H9 (cell line): ENCODE data around the gene NHERF2. TPM values are rescaled to one million over a fixed set of nuclear protein-coding genes. Genes with fewer than 3 reads are reported as not detected.

Source experiments
- DNase-seq: peaks from one replicate; pipeline ENCODE4 v3.0.0-alpha.2; 2017
- H2AFZ ChIP-seq: one replicate; pipeline ENCODE4 v1.6.1; 2013; ENCODE audit warnings: mild to moderate bottlenecking, low read length, control low read depth, moderate library complexity
- H2AK5ac ChIP-seq: 2 replicates; pipeline ENCODE4 v1.6.1; 2013; ENCODE audit warnings: low read length, control low read depth, mixed read lengths; ENCODE audit not compliant: insufficient read length
- H2BK120ac ChIP-seq: one replicate; pipeline ENCODE4 v1.6.1; 2013; ENCODE audit warnings: low read depth, mild to moderate bottlenecking, low read length, control low read depth, inconsistent platforms; ENCODE audit not compliant: poor library complexity, severe bottlenecking
- H2BK12ac ChIP-seq: 2 replicates; pipeline ENCODE4 v1.6.1; 2013; ENCODE audit warnings: low read length, control low read depth, mixed read lengths, low read depth; ENCODE audit not compliant: insufficient read length
- H2BK15ac ChIP-seq: 2 replicates; pipeline ENCODE4 v1.6.1; 2013; ENCODE audit warnings: low read depth, low read length, control low read depth
- H2BK20ac ChIP-seq: one replicate; pipeline ENCODE4 v1.6.1; 2013; ENCODE audit warnings: low read depth, mild to moderate bottlenecking, low read length, control low read depth, inconsistent platforms; ENCODE audit not compliant: poor library complexity, severe bottlenecking
- H2BK5ac ChIP-seq: 2 replicates; pipeline ENCODE4 v1.6.1; 2013; ENCODE audit warnings: low read length, control low read depth, mixed read lengths; ENCODE audit not compliant: insufficient read length
- H3K14ac ChIP-seq: 2 replicates; pipeline ENCODE4 v1.6.1; 2013; ENCODE audit warnings: low read length, control low read depth; ENCODE audit not compliant: insufficient read depth
- H3K18ac ChIP-seq: 2 replicates; pipeline ENCODE4 v1.6.1; 2013; ENCODE audit warnings: low read depth, mild to moderate bottlenecking, mixed read lengths, low read length, control low read depth; ENCODE audit not compliant: insufficient read length
- H3K23ac ChIP-seq: 2 replicates; pipeline ENCODE4 v1.6.1; 2013; ENCODE audit warnings: low read length, control low read depth, mixed read lengths, low read depth; ENCODE audit not compliant: insufficient read length
- H3K23me2 ChIP-seq: 2 replicates; pipeline ENCODE4 v1.6.1; 2013; ENCODE audit warnings: low read depth, mild to moderate bottlenecking, mixed read lengths, low read length, control low read depth; ENCODE audit not compliant: insufficient read length, poor library complexity, severe bottlenecking
- H3K27ac ChIP-seq: 2 replicates; pipeline ENCODE4 v1.5.1; 2013; ENCODE audit warnings: low read length, control low read depth, mixed read lengths, low read depth; ENCODE audit not compliant: insufficient read length
- H3K27me3 ChIP-seq: 2 replicates; pipeline ENCODE4 v1.6.1; 2013; ENCODE audit warnings: low read length, control low read depth, inconsistent platforms; ENCODE audit not compliant: insufficient read depth
- H3K4ac ChIP-seq: 2 replicates; pipeline ENCODE4 v1.6.1; 2013; ENCODE audit warnings: low read depth, mild to moderate bottlenecking, control low read depth, inconsistent platforms, low read length, moderate library complexity
- H3K4me1 ChIP-seq: 2 replicates; pipeline ENCODE4 v1.6.1; 2013; ENCODE audit warnings: low read length, control low read depth, inconsistent platforms; ENCODE audit not compliant: insufficient read depth
- H3K4me2 ChIP-seq: 2 replicates; pipeline ENCODE4 v1.6.1; 2013; ENCODE audit warnings: low read length, control low read depth, mixed read lengths; ENCODE audit not compliant: insufficient read length, insufficient read depth
- H3K56ac ChIP-seq: 2 replicates; pipeline ENCODE4 v1.6.1; 2013; ENCODE audit warnings: low read depth, mild to moderate bottlenecking, mixed read lengths, low read length, control low read depth; ENCODE audit not compliant: insufficient read length
- H3K79me1 ChIP-seq: 2 replicates; pipeline ENCODE4 v1.6.1; 2013; ENCODE audit warnings: low read depth, mild to moderate bottlenecking, moderate library complexity, low read length, control low read depth, inconsistent platforms; ENCODE audit not compliant: insufficient read depth, poor library complexity, severe bottlenecking
- H3K79me2 ChIP-seq: 2 replicates; pipeline ENCODE4 v1.6.1; 2013; ENCODE audit warnings: low read length, control low read depth, inconsistent platforms; ENCODE audit not compliant: insufficient read depth
- H3K9ac ChIP-seq: 2 replicates; pipeline ENCODE4 v1.6.1; 2013; ENCODE audit warnings: low read length, control low read depth, mixed read lengths; ENCODE audit not compliant: insufficient read length; ENCODE audit errors: extremely low read depth
- H3K9me3 ChIP-seq: one replicate; pipeline ENCODE4 v1.6.1; 2013; ENCODE audit warnings: low read depth, low read length, inconsistent platforms; ENCODE audit not compliant: control insufficient read depth
- H3T11ph ChIP-seq: one replicate; pipeline ENCODE4 v1.6.1; 2013; ENCODE audit warnings: mild to moderate bottlenecking, low read length, control low read depth, inconsistent platforms
- H4K20me1 ChIP-seq: one replicate; pipeline ENCODE4 v1.6.1; 2013; ENCODE audit not compliant: control insufficient read depth, insufficient read length, insufficient read depth
- H4K5ac ChIP-seq: 2 replicates; pipeline ENCODE4 v1.6.1; 2013; ENCODE audit warnings: low read depth, mild to moderate bottlenecking, mixed read lengths, low read length, control low read depth; ENCODE audit not compliant: insufficient read length
- H4K8ac ChIP-seq: replicated peaks from 2 replicates; pipeline ENCODE4 v1.6.1; 2013; ENCODE audit warnings: low read length, control low read depth, mixed read lengths, low read depth; ENCODE audit not compliant: insufficient read length
- H4K91ac ChIP-seq: 2 replicates; pipeline ENCODE4 v1.6.1; 2013; ENCODE audit warnings: low read depth, mild to moderate bottlenecking, moderate library complexity, mixed read lengths, low read length, control low read depth; ENCODE audit not compliant: insufficient read length
- H3K27ac Mint-ChIP-seq, 3 experiments: 2 replicates in 2 of 3; 3 replicates in 1 of 3; pipeline ENCODE4 v1.8.0; 2020 to 2021; ENCODE audit warnings: mixed read lengths in 3 of 3, mild to moderate bottlenecking in 1 of 3, moderate library complexity in 1 of 3
- H3K27me3 Mint-ChIP-seq: 2 replicates; pipeline ENCODE4 v1.8.0; 2021; ENCODE audit warnings: low read depth, mild to moderate bottlenecking, moderate library complexity, mixed read lengths
- H3K36me3 Mint-ChIP-seq, 3 experiments: 2 replicates in 2 of 3; 3 replicates in 1 of 3; pipeline ENCODE4 v1.8.0; 2020 to 2021; ENCODE audit warnings: low read depth in 3 of 3, mixed read lengths in 3 of 3; ENCODE audit not compliant: insufficient read depth in 1 of 3
- H3K4me1 Mint-ChIP-seq, 2 experiments: 2 replicates each; pipeline ENCODE4 v1.8.0; 2020; ENCODE audit warnings: mixed read lengths in 2 of 2
- H3K4me3 Mint-ChIP-seq, 2 experiments: 2 replicates in 1 of 2; 3 replicates in 1 of 2; pipeline ENCODE4 v1.8.0; 2020 to 2021; ENCODE audit warnings: mild to moderate bottlenecking in 2 of 2, mixed read lengths in 2 of 2, moderate library complexity in 1 of 2
- H3K9me3 Mint-ChIP-seq, 2 experiments: 2 replicates in 1 of 2; 3 replicates in 1 of 2; pipeline ENCODE4 v1.8.0; 2020; ENCODE audit warnings: mild to moderate bottlenecking in 2 of 2, mixed read lengths in 2 of 2, moderate library complexity in 1 of 2
- CTCF ChIP-seq: fragments of 200-600 bp; sonication (generic); conservative IDR thresholded peaks from 3 replicates; pipeline ENCODE4 v1.8.0; 2021; ENCODE audit warnings: antibody characterized with exemption, mild to moderate bottlenecking
- WGBS: extraction: QIAGEN DNeasy Blood & Tissue Kit; methylation state at CpG from one replicate; pipeline ENCODE4 v1.1.7; 2013; ENCODE audit warnings: missing lambda C conversion rate, low lambda C conversion rate, mixed read lengths; ENCODE audit not compliant: insufficient read length; ENCODE audit errors: extremely low coverage; 5-methylcytosine and 5-hydroxymethylcytosine counted together
- total RNA-seq: library from RNA; stranded (reverse); gene quantifications from 2 replicates; pipeline ENCODE4 v1.2.1, GENCODE V29; 2021

Gene NHERF2
- total RNA-seq, 1 experiment from 2014 or later: 15.3 TPM

- Histone ChIP-seq H3K4me2 (no peak overlapping the region), H2BK12ac (no peak overlapping the region), H3K56ac (no peak overlapping the region), H2BK5ac (no peak overlapping the region), H3K18ac (no peak overlapping the region), H2BK120ac (no peak overlapping the region), H3K27me3 (no peaks in the 10 kb centered on the region), H4K5ac (no peak overlapping the region), H3K23me2 (no peaks in the 10 kb centered on the region), H3K79me2 (no peaks in the 10 kb centered on the region), H2BK15ac (no peak overlapping the region), H2BK20ac (no peak overlapping the region), H3T11ph (no peak overlapping the region), H2AK5ac (no peak overlapping the region), H3K4ac (no peak overlapping the region), H3K79me1 (no peaks in the 10 kb centered on the region), H3K14ac (no peak overlapping the region), H3K4me1 (no peaks in the 10 kb centered on the region), H3K23ac (no peak overlapping the region), H3K9ac (no peak overlapping the region), H4K91ac (no peak overlapping the region), H3K9me3 (no peaks in the 10 kb centered on the region), H4K20me1 (peaks cover 2% of the 10 kb centered on the region), H3K27ac (no peak overlapping the region), H2AFZ (no peak overlapping the region), H4K8ac (no peak overlapping the region)
- Mint-ChIP-seq H3K4me1 (no peaks in the 10 kb centered on the region), H3K27ac (peak overlapping the region; percentile 25 to 95 (median 30); a peak in 4 of 7 replicates), H3K27me3 (no peaks in the 10 kb centered on the region), H3K9me3 (no peaks in the 10 kb centered on the region), H3K4me3 (no peak overlapping the region; a peak in 1 of 5 replicates), H3K36me3 (peaks cover 4 to 30% (median 23%) of the 10 kb centered on the region in 3 experiments; a peak in 5 of 7 replicates)
- DNase-seq: no peak
- TF ChIP-seq CTCF: no peak
- WGBS: no CpG with 5 or more reads among the region's 13 CpGs
These were observed 31.7 kb downstream of the NHERF2 start for GRCh38 chr16:2058420-2058819.
